Psoas muscle (tissue), 8 donors: ENCODE data around the gene ZNF593. TPM values are rescaled to one million over a fixed set of nuclear protein-coding genes. Genes with fewer than 3 reads are reported as not detected.

Experiments
- ATAC-seq, 4 donors: fragments of 200-7000 bp; cut with Tn5 transposase; one replicate each; pipeline ENCODE4 v1.9.1; 2020; ENCODE audit warnings: moderate library complexity in 3 of 4, mild to moderate bottlenecking in 2 of 4
- DNase-seq, 2 donors: peaks; one replicate each; pipeline ENCODE4 v3.0.0-alpha.2; 2020
- H3K27ac ChIP-seq: fragments of 200-600 bp; one replicate; pipeline ENCODE4 v1.8.0; 2022
- H3K27me3 ChIP-seq, 3 donors: fragments of 200-600 bp in 1 of 3; one replicate each; pipeline versions ENCODE4 v1.6.1 to v1.8.0; 2013 to 2022; ENCODE audit warnings: low read length in 2 of 3, mild to moderate bottlenecking in 2 of 3, moderate library complexity in 1 of 3; ENCODE audit not compliant: insufficient read depth in 3 of 3
- H3K36me3 ChIP-seq, 2 donors: fragments of 200-600 bp in 1 of 2; one replicate each; pipeline versions ENCODE4 v1.6.1 to v1.8.0; 2013 to 2022; ENCODE audit warnings: low read depth in 1 of 2, mild to moderate bottlenecking in 1 of 2, moderate library complexity in 1 of 2; ENCODE audit not compliant: insufficient read depth in 1 of 2
- H3K4me1 ChIP-seq: fragments of 200-600 bp; one replicate; pipeline ENCODE4 v1.8.0; 2022
- H3K4me3 ChIP-seq: fragments of 200-600 bp; one replicate; pipeline ENCODE4 v1.8.0; 2022; ENCODE audit warnings: mild to moderate bottlenecking
- H3K9me3 ChIP-seq: fragments of 200-600 bp; one replicate; pipeline ENCODE4 v1.8.0; 2022
- CTCF ChIP-seq: fragments of 200-600 bp; IDR thresholded peaks from one replicate; pipeline ENCODE4 v1.8.0; 2022; ENCODE audit warnings: antibody characterized with exemption
- WGBS, 3 donors: extraction: QIAGEN DNeasy Blood & Tissue Kit; methylation state at CpG; one replicate each; pipeline versions ENCODE4 v1.1.6 to v1.1.7; 2013; 5-methylcytosine and 5-hydroxymethylcytosine counted together
- intact Hi-C, 2 donors: fragments of 100-400 bp; cut with DNase I; formaldehyde crosslinking; loops; one replicate each; pipeline versions ENCODE4 v1.11.0 to v1.14.2; 2022
- polyA plus RNA-seq, 3 donors: library from polyadenylated mRNA; stranded (reverse); fragments of 200-250 nt; gene quantifications; one replicate each; pipeline ENCODE4 v1.2.3, GENCODE V29; 2013
- total RNA-seq, 4 donors: library from RNA; stranded (reverse); fragmentation: NEBNext Ultra II Directional in 2 of 4; extraction: Animal tissue kit (Norgen Biotek cat#: 25700) in 2 of 4; gene quantifications; one replicate each; pipeline versions ENCODE4 v1.2.1 to v1.2.4, GENCODE V29; 2021 to 2023
- donor health status: healthy with polysubstance abuse.
- donor health status: DM: no; HTN: no; CAD: no; lungs with moderate emphysema.
- donor health status: Bipolar disorder and iron deficiency.
- donor health status: healthy.
- donor health status: DM: yes; HTN: yes; CAD: no.
- donor health status: DM: no; HTN: no; CAD: no.
- donor health status: DM: no; HTN: no; CAD: no.
- donor health status: DM: yes; HTN: yes; CAD: no.

The ZNF593 gene
- total and polyA plus RNA-seq, 7 donors = 65.7 to 236 (median 79.4) TPM

- Histone ChIP-seq H3K27ac (no peak overlapping the region), H3K4me3 (no peak overlapping the region), H3K9me3 (no peaks in the 10 kb centered on the region), H3K4me1 (peaks cover 7% of the 10 kb centered on the region), H3K27me3 (no peaks in the 10 kb centered on the region), H3K36me3 (no peaks in the 10 kb centered on the region)
- no peak for TF ChIP-seq CTCF
- 97 to 99% (median 98%) methylated on average over 2 of the region's 2 CpGs for WGBS, 3 donors
- DNase-seq = no peak
- intact Hi-C loops = no loop called here
- no peak for ATAC-seq
Measured at GRCh38 chr1:26132834-26133167, 36.9 kb upstream of the ZNF593 start.

- DNase-seq (no peak), ATAC-seq (no peak)
- TF ChIP-seq CTCF = no peak
- Histone ChIP-seq H3K4me1 (no peaks in the 10 kb centered on the region), H3K9me3 (no peaks in the 10 kb centered on the region), H3K4me3 (no peak overlapping the region), H3K27me3 (no peaks in the 10 kb centered on the region), H3K36me3 (no peaks in the 10 kb centered on the region), H3K27ac (no peak overlapping the region)
- intact Hi-C loops = no loop called here
- 93 to 98% (median 93%) methylated on average over 3 of the region's 3 CpGs for WGBS, 3 donors
Measured at GRCh38 chr1:26134466-26134865, 35.2 kb upstream of the ZNF593 start.

- no peaks in the 10 kb centered on the region for H3K4me1 ChIP-seq
- DNase-seq = no peak
- ATAC-seq = no peak
- no peaks in the 10 kb centered on the region for H3K27me3 ChIP-seq
- TF ChIP-seq CTCF = no peak
- H3K36me3 ChIP-seq = no peaks in the 10 kb centered on the region
- WGBS, 3 donors = 56 to 66% (median 58%) methylated on average over 3 of the region's 3 CpGs
- no peaks in the 10 kb centered on the region for H3K9me3 ChIP-seq
- intact Hi-C loops = no loop called here
- no peak overlapping the region for H3K4me3 ChIP-seq
- H3K27ac ChIP-seq = no peak overlapping the region
Measured at GRCh38 chr1:26138974-26139558, 30.6 kb upstream of the ZNF593 start.

- Histone ChIP-seq H3K27me3 (no peaks in the 10 kb centered on the region), H3K27ac (no peak overlapping the region), H3K9me3 (no peaks in the 10 kb centered on the region), H3K4me3 (no peak overlapping the region), H3K4me1 (no peaks in the 10 kb centered on the region), H3K36me3 (no peaks in the 10 kb centered on the region)
- no peak for TF ChIP-seq CTCF
- ATAC-seq (no peak), DNase-seq (no peak)
- WGBS, 3 donors = 84 to 89% (median 84%) methylated on average over 8 of the region's 8 CpGs
- intact Hi-C loops = no loop called here
Measured at GRCh38 chr1:26142159-26142558, 27.5 kb upstream of the ZNF593 start.
